ENCODE data around the gene AIM2.

DNA sequence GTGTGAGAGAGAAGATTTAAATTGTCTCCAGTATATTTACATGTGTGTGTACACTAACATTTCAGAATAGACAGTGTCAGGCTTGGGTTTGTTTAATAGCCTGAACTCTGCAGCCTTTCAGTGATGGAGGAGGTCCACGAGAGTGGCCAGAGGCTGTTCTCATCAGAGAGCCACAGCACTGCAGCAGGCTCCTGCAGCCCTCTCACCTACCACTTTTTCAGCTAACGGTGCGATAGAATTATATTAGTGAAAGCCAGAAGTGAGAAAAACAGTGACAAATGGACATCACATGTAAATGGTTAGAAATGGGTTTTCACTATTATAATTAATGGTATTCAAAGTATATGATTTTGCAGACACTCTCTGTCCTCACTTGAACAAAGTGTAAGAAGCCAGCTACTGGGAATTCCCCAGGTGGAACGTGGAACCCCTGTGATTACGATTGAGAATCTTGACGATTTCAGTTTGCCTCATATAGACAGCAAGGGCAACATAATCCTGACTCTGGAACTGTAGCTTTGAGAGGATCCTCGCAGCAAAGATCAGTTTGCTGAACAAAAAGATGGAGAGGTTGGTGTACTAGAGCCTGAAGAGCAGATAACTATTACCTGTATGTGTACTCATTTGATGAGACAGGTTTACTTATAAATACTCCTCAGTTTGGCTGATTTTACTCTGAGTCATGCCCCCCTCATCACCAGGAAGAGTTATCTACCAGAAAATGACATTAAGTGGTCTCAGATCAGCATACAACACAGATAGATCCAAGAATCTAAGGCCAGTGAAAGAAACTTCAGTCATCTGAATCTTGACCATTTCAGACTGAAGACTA, 35.5 kb downstream of the AIM2 start:
- TF ChIP-seq, protein P1, sequence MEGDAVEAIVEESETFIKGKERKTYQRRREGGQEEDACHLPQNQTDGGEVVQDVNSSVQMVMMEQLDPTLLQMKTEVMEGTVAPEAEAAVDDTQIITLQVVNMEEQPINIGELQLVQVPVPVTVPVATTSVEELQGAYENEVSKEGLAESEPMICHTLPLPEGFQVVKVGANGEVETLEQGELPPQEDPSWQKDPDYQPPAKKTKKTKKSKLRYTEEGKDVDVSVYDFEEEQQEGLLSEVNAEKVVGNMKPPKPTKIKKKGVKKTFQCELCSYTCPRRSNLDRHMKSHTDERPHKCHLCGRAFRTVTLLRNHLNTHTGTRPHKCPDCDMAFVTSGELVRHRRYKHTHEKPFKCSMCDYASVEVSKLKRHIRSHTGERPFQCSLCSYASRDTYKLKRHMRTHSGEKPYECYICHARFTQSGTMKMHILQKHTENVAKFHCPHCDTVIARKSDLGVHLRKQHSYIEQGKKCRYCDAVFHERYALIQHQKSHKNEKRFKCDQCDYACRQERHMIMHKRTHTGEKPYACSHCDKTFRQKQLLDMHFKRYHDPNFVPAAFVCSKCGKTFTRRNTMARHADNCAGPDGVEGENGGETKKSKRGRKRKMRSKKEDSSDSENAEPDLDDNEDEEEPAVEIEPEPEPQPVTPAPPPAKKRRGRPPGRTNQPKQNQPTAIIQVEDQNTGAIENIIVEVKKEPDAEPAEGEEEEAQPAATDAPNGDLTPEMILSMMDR (IDR thresholded peaks at IDR 0.05), result no peak
- no peak for TF ChIP-seq POLR2A (IDR thresholded peaks at IDR 0.05)
